ENCODE results near the gene RERE.
"Not testable (repeated sequence)": the region's sequence is repeated elsewhere in the genome, so short reads cannot be mapped to it uniquely, and the experiment has no call there.

GRCh38 chr1:8786204-8786603 is 31.2 kb downstream of the RERE start:
- TF ChIP-seq POLR2A, CTCF (IDR thresholded peaks at IDR 0.05): not testable (repeated sequence)

All from uterus (tissue), 2 donors.